WI38 (cell line): ENCODE data around the gene HCFC1.
"Not testable (repeated sequence)": the region's sequence is repeated elsewhere in the genome, so short reads cannot be mapped to it uniquely, and the experiment has no call there.

Experiments used
- H3K4me3 ChIP-seq: 2 replicates; pipeline ENCODE4 v1.5.1; 2011; ENCODE audit warnings: low read depth, mild to moderate bottlenecking, control low read depth, low read length
- CTCF ChIP-seq: IDR thresholded peaks from 2 replicates; pipeline ENCODE4 v1.5.1; 2012; ENCODE audit warnings: low read depth, mild to moderate bottlenecking, control low read depth, low read length

Gene HCFC1

GRCh38 chrX:154002215-154002719 lies 30.6 kb upstream of the HCFC1 start:
- TF ChIP-seq CTCF, result no peak
- no peak overlapping the region for H3K4me3 ChIP-seq

DNA sequence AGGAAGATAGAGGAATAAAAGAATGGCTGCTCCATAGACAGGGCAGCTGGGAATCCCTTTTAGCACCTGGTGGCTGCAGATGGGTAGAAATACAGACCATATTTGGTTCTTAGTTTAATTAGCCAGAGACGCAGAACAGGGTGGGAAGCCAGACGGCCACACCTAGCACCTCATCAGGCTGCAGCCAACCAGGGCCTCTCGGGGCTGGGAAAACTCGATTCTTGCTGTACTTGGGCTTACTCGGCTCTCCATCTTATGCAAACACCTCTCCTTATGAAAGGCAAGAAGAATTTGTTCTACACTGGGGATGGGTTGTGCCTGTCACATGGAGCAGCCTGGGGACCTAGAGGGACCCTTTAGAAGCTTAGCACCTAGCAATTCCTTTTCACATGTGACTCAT lies 28.4 kb upstream of the HCFC1 start:
- H3K4me3 ChIP-seq, result no peak overlapping the region
- no peak for TF ChIP-seq CTCF

- TF ChIP-seq CTCF, result no peak
- H3K4me3 ChIP-seq, result no peak overlapping the region
Observed at GRCh38 chrX:153999359-154000037, 27.9 kb upstream of the HCFC1 start.

DNA sequence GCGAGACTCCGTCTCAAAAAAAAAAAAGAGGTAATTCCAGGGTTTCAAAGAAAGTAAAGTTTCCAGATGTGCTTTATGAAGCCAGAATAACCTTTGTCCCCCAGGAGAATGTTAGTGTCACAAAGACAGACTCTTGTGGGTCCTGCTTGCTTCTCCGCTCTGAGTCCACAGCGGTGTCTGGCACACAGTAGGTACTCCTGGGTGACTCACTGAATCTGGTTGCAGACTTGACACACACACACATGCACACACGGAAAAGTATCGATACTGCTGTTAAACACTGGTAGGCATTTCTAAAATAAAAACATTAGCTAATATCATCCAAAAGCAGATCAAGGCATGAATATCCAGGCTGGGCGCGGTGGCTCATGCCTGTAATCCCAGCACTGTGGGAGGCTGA lies 23.9 kb upstream of the HCFC1 start:
- TF ChIP-seq CTCF, result no peak
- no peak overlapping the region for H3K4me3 ChIP-seq

DNA sequence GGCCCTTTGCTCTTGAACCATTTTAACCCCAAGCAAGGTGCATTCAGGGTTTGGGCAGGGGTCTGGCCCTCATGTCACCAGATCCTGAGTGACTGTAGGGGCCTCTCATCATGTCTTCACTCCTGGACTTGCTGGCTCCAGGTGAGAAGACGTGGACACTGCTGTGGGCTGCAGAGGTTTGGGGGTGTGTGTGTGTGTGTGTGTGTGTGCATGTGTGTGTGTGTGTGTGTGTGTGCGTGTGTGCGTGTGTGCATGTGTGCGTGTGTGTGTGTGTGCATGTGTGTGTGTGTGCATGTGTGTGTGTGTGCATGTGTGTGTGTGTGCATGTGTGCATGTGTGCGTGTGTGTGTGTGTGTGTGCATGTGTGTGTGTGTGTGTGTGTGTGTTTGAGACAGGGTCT lies 22.8 kb upstream of the HCFC1 start:
- H3K4me3 ChIP-seq, result not testable (repeated sequence)

DNA sequence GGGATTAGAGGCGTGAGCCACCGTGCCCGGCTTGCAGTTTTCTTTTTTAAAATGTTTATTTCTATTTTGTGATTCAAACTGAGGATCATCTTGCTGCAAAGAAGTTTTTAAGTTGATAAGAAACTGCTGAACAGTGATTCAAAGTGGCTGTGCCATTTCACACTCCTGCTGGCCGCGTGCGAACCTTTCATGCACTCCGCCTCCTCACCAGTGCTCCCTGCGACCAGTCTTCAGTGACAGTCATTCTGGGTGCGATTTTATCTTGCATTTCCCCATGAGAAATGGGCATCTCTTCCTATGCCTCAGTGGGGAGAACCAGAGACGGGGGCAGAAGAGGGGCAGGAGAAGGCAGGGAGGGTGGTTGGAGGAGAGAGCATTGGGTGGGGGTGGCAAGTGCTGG lies 22.4 kb upstream of the HCFC1 start:
- H3K4me3 ChIP-seq, result no peak overlapping the region
- TF ChIP-seq CTCF, result no peak

DNA sequence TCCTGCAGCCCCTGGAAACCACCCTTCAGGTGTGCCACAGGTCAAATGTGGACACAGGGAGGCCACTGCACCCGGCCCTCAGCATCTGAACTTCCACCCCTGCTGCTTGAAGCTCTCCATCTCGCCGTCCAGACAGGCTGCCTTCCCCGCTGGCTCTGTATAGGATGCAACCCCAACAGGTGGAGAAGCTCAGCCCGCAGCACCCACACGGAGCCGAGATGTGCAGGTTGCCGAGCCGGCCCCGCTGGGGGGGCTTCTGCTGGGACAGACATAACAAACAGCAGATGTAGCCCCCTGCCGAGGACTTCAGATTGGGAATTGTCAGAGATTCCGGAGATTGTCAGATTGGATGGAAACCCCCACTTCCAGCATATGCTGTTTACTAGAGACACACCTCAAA lies 21.5 kb upstream of the HCFC1 start:
- TF ChIP-seq CTCF, result no peak
- H3K4me3 ChIP-seq, result no peak overlapping the region

DNA sequence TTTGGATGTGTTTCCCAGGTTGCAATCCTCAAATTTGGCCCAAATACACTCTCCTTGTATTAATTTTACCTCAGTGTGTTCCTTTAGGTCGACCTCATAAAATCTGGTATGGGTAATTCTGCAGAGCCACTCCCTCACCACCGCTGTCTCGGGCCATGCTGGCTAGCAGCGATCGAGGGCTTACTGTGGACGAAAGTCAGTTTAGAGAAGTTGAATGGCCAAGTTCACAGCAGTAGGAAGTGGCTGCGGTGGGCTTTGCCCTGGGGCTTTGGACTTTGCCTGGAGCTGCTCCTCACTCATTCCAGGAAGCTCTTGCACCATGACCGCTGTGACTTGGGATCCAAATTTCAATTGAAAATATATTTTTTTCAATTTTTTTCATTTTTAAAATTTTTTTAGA lies 20.6 kb upstream of the HCFC1 start:
- H3K4me3 ChIP-seq, result no peak overlapping the region
- no peak for TF ChIP-seq CTCF
